ENCODE results near the gene SH3GL1. TPM values are rescaled to one million over a fixed set of nuclear protein-coding genes. Genes with fewer than 3 reads are reported as not detected.
A peak's percentile ranks its signal among the peaks of the same experiment; 100 is the strongest.

SH3GL1 gene
- polyA plus RNA-seq, 1 donor (not counting 4 experiments of a cell fraction or from before 2014, with no cell fraction given) = 47.4 TPM

GRCh38 chr19:4391306-4391693 is 9.0 kb downstream of the SH3GL1 start:
- Histone ChIP-seq H3K9me3 (ENCODE audit: control insufficient read depth, low read depth, low read length) (no peaks in the 10 kb centered on the region), H3K36me3 (ENCODE audit: control insufficient read depth in 2 of 2, extremely low read depth in 1 of 2, insufficient read depth in 2 of 2, low read length in 2 of 2) (peaks cover 14 to 16% of the 10 kb centered on the region in 2 experiments), H3K4me3 (ENCODE audit: control insufficient read depth in 2 of 3, extremely low read depth in 1 of 3, insufficient read depth in 2 of 3, low read depth in 1 of 3, low read length in 3 of 3) (peak overlapping the region in 2 of 3 experiments; percentile 12 to 30), H3K9me1 (ENCODE audit: control insufficient read depth, extremely low read depth, insufficient read depth, low read length) (no peaks in the 10 kb centered on the region), H3K4me2 (ENCODE audit: control insufficient read depth, extremely low read depth, insufficient read depth, low read depth, low read length) (peak overlapping the region; percentile 54), H3K4me1 (ENCODE audit: control insufficient read depth, extremely low read depth, insufficient read depth, low read length) (peaks cover 34% of the 10 kb centered on the region), H3K27me3 (ENCODE audit: control insufficient read depth, extremely low read depth, insufficient read depth, low read length) (no peaks in the 10 kb centered on the region), H2AFZ (ENCODE audit: control insufficient read depth, low read length) (no peak overlapping the region), H3K79me2 (ENCODE audit: control insufficient read depth, insufficient read depth, low read length) (peaks cover 94% of the 10 kb centered on the region), H3K9ac (ENCODE audit: control insufficient read depth, extremely low read depth, insufficient read depth, low read length) (peak overlapping the region; percentile 48), H3K27ac (ENCODE audit: control insufficient read depth, insufficient read depth, low read length) (peak overlapping the region; percentile 56), H4K20me1 (ENCODE audit: control insufficient read depth, extremely low read depth, insufficient read depth, low read length) (peaks cover 10% of the 10 kb centered on the region)
- no peak for TF ChIP-seq CTCF (optimal IDR thresholded peaks at IDR 0.05 in 1 of 3, IDR thresholded peaks at IDR 0.05 in 1 of 3, conservative IDR thresholded peaks at IDR 0.05 in 1 of 3; ENCODE audit: extremely low read depth in 1 of 3, insufficient read depth in 2 of 3, low read length in 3 of 3)
- no peak for TF ChIP-seq EZH2 (IDR thresholded peaks at IDR 0.05; ENCODE audit: low read length)
- dilution Hi-C loops (cut with MboI; ENCODE audit: extremely low pct_ligation_motif_present, low sequenced_read_pairs) = no loop called here
- FAIRE-seq (no peak), DNase-seq (ENCODE audit: low read depth, low spot score) (no peak)

GRCh38 chr19:4390567-4391305 is 9.6 kb downstream of the SH3GL1 start:
- no peaks in the 10 kb centered on the region for H3K9me1 ChIP-seq (ENCODE audit: control insufficient read depth, extremely low read depth, insufficient read depth, low read length)
- peak overlapping the region in 2 of 3 experiments; percentile 12 to 19 for H3K4me3 ChIP-seq (ENCODE audit: control insufficient read depth in 2 of 3, extremely low read depth in 1 of 3, insufficient read depth in 2 of 3, low read depth in 1 of 3, low read length in 3 of 3)
- H3K27me3 ChIP-seq (ENCODE audit: control insufficient read depth, extremely low read depth, insufficient read depth, low read length) = no peaks in the 10 kb centered on the region
- H3K36me3 ChIP-seq (ENCODE audit: control insufficient read depth in 2 of 2, extremely low read depth in 1 of 2, insufficient read depth in 2 of 2, low read length in 2 of 2) = peaks cover 13 to 14% of the 10 kb centered on the region in 2 experiments
- H3K79me2 ChIP-seq (ENCODE audit: control insufficient read depth, insufficient read depth, low read length) = peaks cover 93% of the 10 kb centered on the region
- no peak overlapping the region for H2AFZ ChIP-seq (ENCODE audit: control insufficient read depth, low read length)
- H3K4me2 ChIP-seq (ENCODE audit: control insufficient read depth, extremely low read depth, insufficient read depth, low read depth, low read length) = peak overlapping the region; percentile 54
- no peak for DNase-seq (ENCODE audit: low read depth, low spot score)
- dilution Hi-C loops (cut with MboI; ENCODE audit: extremely low pct_ligation_motif_present, low sequenced_read_pairs) = no loop called here
- TF ChIP-seq CTCF (optimal IDR thresholded peaks at IDR 0.05 in 1 of 3, IDR thresholded peaks at IDR 0.05 in 1 of 3, conservative IDR thresholded peaks at IDR 0.05 in 1 of 3; ENCODE audit: extremely low read depth in 1 of 3, insufficient read depth in 2 of 3, low read length in 3 of 3) = no peak
- no peak for TF ChIP-seq EZH2 (IDR thresholded peaks at IDR 0.05; ENCODE audit: low read length)
- FAIRE-seq = peak; percentile 5
- peaks cover 34% of the 10 kb centered on the region for H3K4me1 ChIP-seq (ENCODE audit: control insufficient read depth, extremely low read depth, insufficient read depth, low read length)
- peaks cover 10% of the 10 kb centered on the region for H4K20me1 ChIP-seq (ENCODE audit: control insufficient read depth, extremely low read depth, insufficient read depth, low read length)
- peak overlapping the region; percentile 56 for H3K27ac ChIP-seq (ENCODE audit: control insufficient read depth, insufficient read depth, low read length)
- H3K9me3 ChIP-seq (ENCODE audit: control insufficient read depth, low read depth, low read length) = no peaks in the 10 kb centered on the region
- H3K9ac ChIP-seq (ENCODE audit: control insufficient read depth, extremely low read depth, insufficient read depth, low read length) = peak overlapping the region; percentile 48

All from keratinocyte (primary cell).